ENCODE measurements around the gene LPCAT1.

DNA sequence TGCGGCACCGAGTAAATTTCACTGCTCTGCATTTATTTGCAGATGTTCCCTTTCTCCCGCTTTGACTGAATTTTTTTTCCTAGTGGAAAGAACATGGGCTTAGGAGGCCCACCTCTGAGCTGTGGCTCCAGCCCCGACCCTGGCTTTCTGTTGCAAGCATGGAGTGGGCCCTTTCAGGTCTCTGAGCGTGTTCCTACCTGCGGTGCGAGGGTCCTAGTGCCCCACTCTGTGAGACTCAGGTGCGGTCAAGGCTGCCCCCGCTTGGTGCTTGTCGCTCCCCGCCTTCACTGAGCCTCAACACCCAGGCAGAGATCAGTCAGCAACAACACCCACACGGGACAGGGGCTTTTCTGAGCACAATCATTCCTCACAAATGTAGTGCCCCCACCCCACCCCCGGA is 110.5 kb downstream of the LPCAT1 start:
- TF ChIP-seq, protein P1, sequence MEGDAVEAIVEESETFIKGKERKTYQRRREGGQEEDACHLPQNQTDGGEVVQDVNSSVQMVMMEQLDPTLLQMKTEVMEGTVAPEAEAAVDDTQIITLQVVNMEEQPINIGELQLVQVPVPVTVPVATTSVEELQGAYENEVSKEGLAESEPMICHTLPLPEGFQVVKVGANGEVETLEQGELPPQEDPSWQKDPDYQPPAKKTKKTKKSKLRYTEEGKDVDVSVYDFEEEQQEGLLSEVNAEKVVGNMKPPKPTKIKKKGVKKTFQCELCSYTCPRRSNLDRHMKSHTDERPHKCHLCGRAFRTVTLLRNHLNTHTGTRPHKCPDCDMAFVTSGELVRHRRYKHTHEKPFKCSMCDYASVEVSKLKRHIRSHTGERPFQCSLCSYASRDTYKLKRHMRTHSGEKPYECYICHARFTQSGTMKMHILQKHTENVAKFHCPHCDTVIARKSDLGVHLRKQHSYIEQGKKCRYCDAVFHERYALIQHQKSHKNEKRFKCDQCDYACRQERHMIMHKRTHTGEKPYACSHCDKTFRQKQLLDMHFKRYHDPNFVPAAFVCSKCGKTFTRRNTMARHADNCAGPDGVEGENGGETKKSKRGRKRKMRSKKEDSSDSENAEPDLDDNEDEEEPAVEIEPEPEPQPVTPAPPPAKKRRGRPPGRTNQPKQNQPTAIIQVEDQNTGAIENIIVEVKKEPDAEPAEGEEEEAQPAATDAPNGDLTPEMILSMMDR (IDR thresholded peaks at IDR 0.05; ENCODE audit: extremely low read depth in 1 of 2, insufficient read depth in 1 of 2, low read depth in 1 of 2, low read length in 2 of 2), result no peak
- TF ChIP-seq POLR2A (IDR thresholded peaks at IDR 0.05; ENCODE audit: low read depth, low read length) (no peak), EZH2 (IDR thresholded peaks at IDR 0.05; ENCODE audit: borderline replicate concordance, low read depth, low read length, severe bottlenecking) (no peak), FOS (IDR thresholded peaks at IDR 0.05; ENCODE audit: borderline replicate concordance, insufficient read depth, low read length) (no peak), GATA2 (IDR thresholded peaks at IDR 0.05; ENCODE audit: insufficient read depth, insufficient read length, low read depth, low read length) (no peak), JUN (IDR thresholded peaks at IDR 0.05; ENCODE audit: borderline replicate concordance, insufficient read depth, insufficient read length, low read depth) (no peak), MYC (IDR thresholded peaks at IDR 0.05; ENCODE audit: low read depth, low read length) (no peak), POLR2AphosphoS5 (IDR thresholded peaks at IDR 0.05; ENCODE audit: insufficient read depth, low read depth, low read length) (no peak)
- TF ChIP-seq, protein P2, sequence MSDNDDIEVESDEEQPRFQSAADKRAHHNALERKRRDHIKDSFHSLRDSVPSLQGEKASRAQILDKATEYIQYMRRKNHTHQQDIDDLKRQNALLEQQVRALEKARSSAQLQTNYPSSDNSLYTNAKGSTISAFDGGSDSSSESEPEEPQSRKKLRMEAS (IDR thresholded peaks at IDR 0.05; ENCODE audit: insufficient read depth, insufficient read length), result no peak
